ENCODE measurements around the gene KCND1.

The KCND1 gene

GRCh38 chrX:48989483-48989882 is 17.8 kb upstream of the KCND1 start:
- H3K4me1 ChIP-seq (ENCODE audit: control insufficient read depth, insufficient read depth, low read length), result no peaks in the 10 kb centered on the region
- ChIA-PET CTCF (no interaction called here), POLR2A (no interaction called here)
- H3K9me3 ChIP-seq (ENCODE audit: control insufficient read depth, insufficient read depth, low read depth, low read length), result no peaks in the 10 kb centered on the region
- TF ChIP-seq ZNF24 (tag by site-specific recombination; IDR thresholded peaks at IDR 0.05) (no peak), HOXD13 (CRISPR knock-in tag; IDR thresholded peaks at IDR 0.05; ENCODE audit: borderline replicate concordance) (no peak), BCL11B (tag by site-specific recombination; IDR thresholded peaks at IDR 0.05; ENCODE audit: low read depth) (no peak), YY2 (tag by site-specific recombination; IDR thresholded peaks at IDR 0.05) (no peak)
- peaks cover 0 to 66% of the 10 kb centered on the region in 2 experiments; a peak in 2 of 3 replicates for H3K36me3 ChIP-seq (ENCODE audit: control insufficient read depth in 2 of 2, insufficient read depth in 1 of 2, low read length in 2 of 2)
- no peak overlapping the region for H3K27ac ChIP-seq (ENCODE audit: extremely low read depth, low read depth, low read length)
- no peak overlapping the region for H3K4me3 ChIP-seq (ENCODE audit: low read depth, low read length)

- H3K36me3 ChIP-seq (ENCODE audit: control insufficient read depth in 2 of 2, insufficient read depth in 1 of 2, low read length in 2 of 2), result peaks cover 18 to 66% of the 10 kb centered on the region in 2 experiments
- ChIA-PET POLR2A (no interaction called here), CTCF (no interaction called here)
- TF ChIP-seq ZNF791 (tag by site-specific recombination; IDR thresholded peaks at IDR 0.05), result no peak
- no peak for TF ChIP-seq YY2 (tag by site-specific recombination; IDR thresholded peaks at IDR 0.05)
- TF ChIP-seq ZNF585B (tag by site-specific recombination; IDR thresholded peaks at IDR 0.05), result no peak
- no peak for TF ChIP-seq PRDM6 (tag by site-specific recombination; IDR thresholded peaks at IDR 0.05)
- TF ChIP-seq SCRT2 (tag by site-specific recombination; IDR thresholded peaks at IDR 0.05), result no peak
- TF ChIP-seq SCRT1 (tag by site-specific recombination; IDR thresholded peaks at IDR 0.05; ENCODE audit: borderline replicate concordance), result no peak
- no peak for TF ChIP-seq ZNF664 (tag by site-specific recombination; IDR thresholded peaks at IDR 0.05)
- no peak for TF ChIP-seq ZNF146 (tag by site-specific recombination; IDR thresholded peaks at IDR 0.05)
- no peak for TF ChIP-seq GLI4 (tag by site-specific recombination; IDR thresholded peaks at IDR 0.05)
- TF ChIP-seq, protein P1, sequence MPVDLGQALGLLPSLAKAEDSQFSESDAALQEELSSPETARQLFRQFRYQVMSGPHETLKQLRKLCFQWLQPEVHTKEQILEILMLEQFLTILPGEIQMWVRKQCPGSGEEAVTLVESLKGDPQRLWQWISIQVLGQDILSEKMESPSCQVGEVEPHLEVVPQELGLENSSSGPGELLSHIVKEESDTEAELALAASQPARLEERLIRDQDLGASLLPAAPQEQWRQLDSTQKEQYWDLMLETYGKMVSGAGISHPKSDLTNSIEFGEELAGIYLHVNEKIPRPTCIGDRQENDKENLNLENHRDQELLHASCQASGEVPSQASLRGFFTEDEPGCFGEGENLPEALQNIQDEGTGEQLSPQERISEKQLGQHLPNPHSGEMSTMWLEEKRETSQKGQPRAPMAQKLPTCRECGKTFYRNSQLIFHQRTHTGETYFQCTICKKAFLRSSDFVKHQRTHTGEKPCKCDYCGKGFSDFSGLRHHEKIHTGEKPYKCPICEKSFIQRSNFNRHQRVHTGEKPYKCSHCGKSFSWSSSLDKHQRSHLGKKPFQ (tag by site-specific recombination; IDR thresholded peaks at IDR 0.05), result no peak
- TF ChIP-seq ZNF175 (tag by site-specific recombination; IDR thresholded peaks at IDR 0.05), result no peak
- TF ChIP-seq ZNF830 (tag by site-specific recombination; IDR thresholded peaks at IDR 0.05; ENCODE audit: low read depth), result no peak
- no peak for TF ChIP-seq ZNF155 (tag by site-specific recombination; IDR thresholded peaks at IDR 0.05)
- TF ChIP-seq, protein P2, sequence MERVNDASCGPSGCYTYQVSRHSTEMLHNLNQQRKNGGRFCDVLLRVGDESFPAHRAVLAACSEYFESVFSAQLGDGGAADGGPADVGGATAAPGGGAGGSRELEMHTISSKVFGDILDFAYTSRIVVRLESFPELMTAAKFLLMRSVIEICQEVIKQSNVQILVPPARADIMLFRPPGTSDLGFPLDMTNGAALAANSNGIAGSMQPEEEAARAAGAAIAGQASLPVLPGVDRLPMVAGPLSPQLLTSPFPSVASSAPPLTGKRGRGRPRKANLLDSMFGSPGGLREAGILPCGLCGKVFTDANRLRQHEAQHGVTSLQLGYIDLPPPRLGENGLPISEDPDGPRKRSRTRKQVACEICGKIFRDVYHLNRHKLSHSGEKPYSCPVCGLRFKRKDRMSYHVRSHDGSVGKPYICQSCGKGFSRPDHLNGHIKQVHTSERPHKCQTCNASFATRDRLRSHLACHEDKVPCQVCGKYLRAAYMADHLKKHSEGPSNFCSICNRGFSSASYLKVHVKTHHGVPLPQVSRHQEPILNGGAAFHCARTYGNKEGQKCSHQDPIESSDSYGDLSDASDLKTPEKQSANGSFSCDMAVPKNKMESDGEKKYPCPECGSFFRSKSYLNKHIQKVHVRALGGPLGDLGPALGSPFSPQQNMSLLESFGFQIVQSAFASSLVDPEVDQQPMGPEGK (tag by site-specific recombination; IDR thresholded peaks at IDR 0.05), result no peak
- no peak for TF ChIP-seq BCL11B (tag by site-specific recombination; IDR thresholded peaks at IDR 0.05; ENCODE audit: low read depth)
- H3K4me1 ChIP-seq (ENCODE audit: control insufficient read depth, insufficient read depth, low read length), result no peaks in the 10 kb centered on the region
- H3K27ac ChIP-seq (ENCODE audit: extremely low read depth, low read depth, low read length), result no peak overlapping the region
- no peaks in the 10 kb centered on the region for H3K9me3 ChIP-seq (ENCODE audit: control insufficient read depth, insufficient read depth, low read depth, low read length)
- no peak overlapping the region for H3K4me3 ChIP-seq (ENCODE audit: low read depth, low read length)
These were observed 12.3 kb upstream of the KCND1 start for GRCh38 chrX:48983896-48984295.

GRCh38 chrX:48983081-48983480 is 11.4 kb upstream of the KCND1 start:
- no peak for TF ChIP-seq ZNF488 (tag by site-specific recombination; IDR thresholded peaks at IDR 0.05)
- CTCF ChIA-PET, result interaction anchor here (0.6 kb wide), 1 partner anchor 114 kb away, joined by 4 read pairs; no protein-coding TSS in a partner anchor
- H3K27ac ChIP-seq (ENCODE audit: extremely low read depth, low read depth, low read length), result no peak overlapping the region
- H3K36me3 ChIP-seq (ENCODE audit: control insufficient read depth in 2 of 2, insufficient read depth in 1 of 2, low read length in 2 of 2), result peaks cover 25 to 62% of the 10 kb centered on the region in 2 experiments
- no peaks in the 10 kb centered on the region for H3K9me3 ChIP-seq (ENCODE audit: control insufficient read depth, insufficient read depth, low read depth, low read length)
- H3K4me1 ChIP-seq (ENCODE audit: control insufficient read depth, insufficient read depth, low read length), result no peaks in the 10 kb centered on the region
- no peak overlapping the region for H3K4me3 ChIP-seq (ENCODE audit: low read depth, low read length)
- POLR2A ChIA-PET, result no interaction called here

All from HEK293 (cell line).